GM19099 (cell line): ENCODE measurements around the gene HEXIM1.

ENCODE experiments used
- POLR2A ChIP-seq: IDR thresholded peaks from 3 replicates; pipeline ENCODE4 v1.6.1; 2011; ENCODE audit warnings: low read depth; ENCODE audit not compliant: insufficient read length; ENCODE audit errors: extremely low read depth

The HEXIM1 gene

DNA sequence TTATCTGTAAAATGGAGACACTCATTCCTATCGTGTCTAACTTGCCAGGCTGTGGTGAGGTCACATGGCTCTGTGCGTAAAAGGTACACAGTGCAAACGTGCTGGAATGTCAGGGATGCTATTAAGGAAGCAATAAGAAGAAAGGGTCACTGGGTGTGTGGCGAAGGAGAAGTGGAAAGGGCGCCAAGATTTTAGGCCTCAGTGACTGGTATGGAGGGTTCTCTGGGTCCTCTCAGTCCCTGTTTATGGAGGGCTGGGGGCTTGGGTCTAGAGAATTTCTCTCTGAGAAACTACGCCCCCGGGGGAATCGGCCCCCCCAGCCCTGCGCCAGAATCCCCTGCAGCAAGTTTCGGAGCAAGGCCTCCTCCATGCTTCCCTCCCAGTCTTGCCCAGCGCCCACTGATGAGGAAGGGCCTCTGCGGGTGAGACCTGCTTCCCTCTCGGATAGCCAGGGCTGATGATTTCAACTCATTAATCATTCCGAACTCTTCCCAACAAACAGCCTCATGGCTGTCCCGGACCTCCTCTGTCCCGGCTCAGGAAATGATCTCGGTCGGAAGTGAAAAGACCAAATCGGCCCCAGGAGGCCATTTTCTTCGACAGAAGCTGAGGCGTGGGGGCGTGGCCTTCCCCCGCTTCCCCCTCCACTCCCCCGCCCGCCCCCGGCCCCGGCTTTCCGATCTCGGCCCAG is 1.2 kb upstream of the HEXIM1 start:
- TF ChIP-seq POLR2A: peak; percentile 74

- TF ChIP-seq POLR2A: peak; percentile 46
These were observed 593 bp upstream of the HEXIM1 start for GRCh38 chr17:45147581-45148182.

- no peak for TF ChIP-seq POLR2A
These were observed 878 bp downstream of the HEXIM1 start for GRCh38 chr17:45149037-45149668.

DNA sequence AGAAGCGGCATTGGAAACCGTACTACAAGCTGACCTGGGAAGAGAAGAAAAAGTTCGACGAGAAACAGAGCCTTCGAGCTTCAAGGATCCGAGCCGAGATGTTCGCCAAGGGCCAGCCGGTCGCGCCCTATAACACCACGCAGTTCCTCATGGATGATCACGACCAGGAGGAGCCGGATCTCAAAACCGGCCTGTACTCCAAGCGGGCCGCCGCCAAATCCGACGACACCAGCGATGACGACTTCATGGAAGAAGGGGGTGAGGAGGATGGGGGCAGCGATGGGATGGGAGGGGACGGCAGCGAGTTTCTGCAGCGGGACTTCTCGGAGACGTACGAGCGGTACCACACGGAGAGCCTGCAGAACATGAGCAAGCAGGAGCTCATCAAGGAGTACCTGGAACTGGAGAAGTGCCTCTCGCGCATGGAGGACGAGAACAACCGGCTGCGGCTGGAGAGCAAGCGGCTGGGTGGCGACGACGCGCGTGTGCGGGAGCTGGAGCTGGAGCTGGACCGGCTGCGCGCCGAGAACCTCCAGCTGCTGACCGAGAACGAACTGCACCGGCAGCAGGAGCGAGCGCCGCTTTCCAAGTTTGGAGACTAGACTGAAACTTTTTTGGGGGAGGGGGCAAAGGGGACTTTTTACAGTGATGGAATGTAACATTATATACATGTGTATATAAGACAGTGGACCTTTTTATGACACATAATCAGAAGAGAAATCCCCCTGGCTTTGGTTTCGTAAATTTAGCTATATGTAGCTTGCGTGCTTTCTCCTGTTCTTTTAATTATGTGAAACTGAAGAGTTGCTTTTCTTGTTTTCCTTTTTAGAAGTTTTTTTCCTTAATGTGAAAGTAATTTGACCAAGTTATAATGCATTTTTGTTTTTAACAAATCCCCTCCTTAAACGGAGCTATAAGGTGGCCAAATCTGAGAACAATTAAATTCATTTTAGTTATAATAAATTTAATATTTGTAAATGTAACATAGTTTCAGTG is 1.7 kb downstream of the HEXIM1 start:
- TF ChIP-seq POLR2A: peak; percentile 20

DNA sequence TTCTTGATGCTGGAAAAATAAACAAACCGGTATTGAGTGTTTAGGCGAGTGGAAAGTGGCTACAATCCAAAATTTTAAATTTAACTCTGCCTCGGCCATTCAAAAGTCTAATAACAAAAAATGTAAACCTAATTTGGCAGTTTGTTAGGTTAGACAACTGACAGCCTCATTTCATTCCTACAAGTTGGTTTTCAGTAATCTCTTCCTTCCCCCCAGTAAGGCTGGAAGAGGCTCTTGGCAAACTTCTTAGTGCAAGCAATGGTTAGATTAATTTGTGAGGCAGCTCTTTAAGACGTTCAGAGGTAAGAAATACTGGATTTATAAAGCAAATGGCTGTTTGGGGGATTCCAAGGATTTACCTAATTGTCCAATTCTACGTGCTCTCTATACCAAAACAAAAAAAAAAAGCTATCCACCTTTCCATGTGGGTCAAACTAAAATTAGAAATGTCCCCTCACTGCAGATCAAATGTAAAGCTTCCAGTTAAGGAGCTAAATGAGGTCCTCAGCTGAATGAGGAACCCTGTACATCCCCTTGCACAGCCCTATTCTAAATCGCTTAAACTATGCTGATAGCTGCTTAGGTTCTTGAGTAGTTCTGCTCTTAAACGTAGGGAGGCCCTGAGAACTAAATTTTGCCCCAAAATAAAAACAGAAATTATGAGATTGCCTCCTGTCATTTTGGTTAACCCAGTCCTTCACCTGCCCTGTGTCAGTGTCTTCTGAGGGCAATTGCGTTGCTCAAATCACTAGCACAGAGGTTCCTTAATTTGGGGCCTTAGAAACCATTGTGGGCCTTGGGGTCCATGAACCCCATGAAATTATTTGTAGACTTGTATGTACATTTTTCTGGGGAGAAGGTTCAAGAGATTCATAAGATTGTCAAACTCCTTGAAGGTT is 2.9 kb downstream of the HEXIM1 start:
- no peak for TF ChIP-seq POLR2A

- no peak for TF ChIP-seq POLR2A
These were observed 6.8 kb downstream of the HEXIM1 start for GRCh38 chr17:45155029-45155428.

DNA sequence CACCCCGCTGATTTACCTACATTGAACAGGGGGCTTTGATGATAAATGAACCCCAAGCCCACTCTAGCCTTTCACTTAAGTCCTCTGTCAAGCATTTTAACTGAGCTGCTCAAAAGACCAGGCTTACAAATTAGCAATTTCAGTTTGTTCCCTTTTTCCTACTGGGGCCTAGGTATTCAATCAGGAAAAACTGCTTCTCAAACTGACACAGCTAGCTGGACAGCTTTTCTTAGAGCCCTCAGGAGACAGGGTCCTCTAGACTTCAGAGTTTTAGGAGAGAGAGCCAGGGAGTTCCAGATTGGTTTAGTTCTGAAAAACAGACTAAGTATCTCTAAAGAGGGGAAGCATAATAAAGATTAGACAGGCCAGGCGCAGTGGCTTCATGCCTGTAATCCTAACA is 7.2 kb downstream of the HEXIM1 start:
- no peak for TF ChIP-seq POLR2A

DNA sequence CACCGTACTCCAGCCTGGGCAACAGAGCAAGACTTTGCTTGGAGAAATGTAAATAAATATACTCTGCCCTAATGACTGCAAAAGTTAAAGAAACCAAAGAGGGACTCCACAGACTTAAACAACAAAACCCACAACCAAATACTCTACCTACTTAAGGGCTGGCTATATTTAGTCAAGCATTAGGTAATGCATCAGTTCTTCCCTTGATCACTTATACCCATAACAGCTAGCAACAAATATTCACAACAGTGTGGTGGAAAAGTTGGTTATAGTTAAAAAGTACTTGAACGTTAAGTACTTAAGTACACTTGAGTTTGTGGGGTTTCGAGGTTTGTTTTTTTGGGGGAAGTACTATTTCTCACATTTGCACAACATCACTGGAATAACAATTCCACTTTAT is 8.0 kb downstream of the HEXIM1 start:
- TF ChIP-seq POLR2A: no peak

GRCh38 chr17:45160447-45161287 is 12.4 kb downstream of the HEXIM1 start:
- TF ChIP-seq POLR2A: no peak

GRCh38 chr17:45161288-45162024 is 13.2 kb downstream of the HEXIM1 start, which contains the start of gene HEXIM2:
Gene HEXIM2, plus strand, starts transcription at chr17:45161875. Its CDS starts 919 bp downstream, at chr17:45162794.
- peak; percentile 93 for TF ChIP-seq POLR2A

GRCh38 chr17:45162025-45162687 is 13.9 kb downstream of the HEXIM1 start:
- no peak for TF ChIP-seq POLR2A

DNA sequence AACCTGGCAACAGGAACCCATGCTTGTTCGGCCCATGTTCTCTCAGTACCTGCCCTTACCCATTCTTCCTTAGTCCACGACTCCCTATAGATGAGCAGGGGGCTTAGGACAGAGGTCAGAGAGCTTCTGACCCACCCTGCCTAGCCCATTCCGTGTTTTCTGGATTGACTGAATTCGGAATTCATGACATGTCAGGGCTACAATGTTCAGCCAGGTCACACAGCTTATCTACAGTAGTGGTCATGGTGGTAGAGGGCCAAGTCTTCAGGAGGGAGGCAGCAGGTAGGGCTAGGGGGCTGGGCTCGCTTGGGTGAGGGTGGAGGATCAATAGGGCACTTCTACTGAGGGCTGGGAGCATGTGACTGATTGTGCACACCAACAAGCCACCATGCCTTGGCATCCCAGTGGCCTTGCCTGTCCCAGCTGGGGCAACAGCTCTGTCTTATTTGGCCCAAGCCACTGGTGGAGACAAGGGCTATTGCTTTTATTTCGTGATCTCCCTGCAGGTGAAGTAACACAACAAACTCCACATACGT is 16.5 kb downstream of the HEXIM1 start:
- no peak for TF ChIP-seq POLR2A
